Spleen (tissue), 7 donors: ENCODE measurements around the gene MANBA.

Experiments used
- CTCF ChIP-seq, 11 experiments: fragments of 200-600 bp in 7 of 11; fragments of 450-650 bp in 4 of 11; sonication (generic) in 4 of 11; IDR thresholded peaks in 8 of 11; conservative IDR thresholded peaks in 3 of 11; 1 replicate in 7 of 11; 2 replicates in 4 of 11; pipeline versions ENCODE4 v1.4.0 to v1.8.0; 2016 to 2021; ENCODE audit warnings: antibody characterized with exemption in 11 of 11, inconsistent platforms in 4 of 11, mild to moderate bottlenecking in 1 of 11
- POLR2A ChIP-seq, 3 donors: fragments of 450-650 bp; IDR thresholded peaks; one replicate each; pipeline ENCODE4 v1.5.1; 2017; ENCODE audit warnings: antibody characterized with exemption in 3 of 3, mild to moderate bottlenecking in 1 of 3
- donor health status: DM: no; HTN: no; CAD: no; lungs with moderate emphysema.
- donor health status: DM: no; HTN: no; CAD: no.
- donor health status: DM: no; HTN: no; CAD: no.

GRCh38 chr4:102787096-102787881 lies 26.5 kb upstream of the MANBA start:
- no peak for TF ChIP-seq POLR2A (IDR thresholded peaks at IDR 0.05)
- no peak for TF ChIP-seq CTCF (IDR thresholded peaks at IDR 0.05 in 8 of 11, conservative IDR thresholded peaks at IDR 0.05 in 3 of 11)
